HG02852 (cell line): ENCODE results near the gene PTHLH.

Experiments
- ATAC-seq: cut with Tn5 transposase; IDR thresholded peaks from one replicate; pipeline ENCODE4 v1.9.1; 2021; ENCODE audit warnings: mild to moderate bottlenecking, moderate library complexity; ENCODE audit not compliant: unreplicated experiment

PTHLH gene

GRCh38 chr12:27975222-27976136, 2.9 kb upstream of the PTHLH start:
- ATAC-seq: no peak

DNA sequence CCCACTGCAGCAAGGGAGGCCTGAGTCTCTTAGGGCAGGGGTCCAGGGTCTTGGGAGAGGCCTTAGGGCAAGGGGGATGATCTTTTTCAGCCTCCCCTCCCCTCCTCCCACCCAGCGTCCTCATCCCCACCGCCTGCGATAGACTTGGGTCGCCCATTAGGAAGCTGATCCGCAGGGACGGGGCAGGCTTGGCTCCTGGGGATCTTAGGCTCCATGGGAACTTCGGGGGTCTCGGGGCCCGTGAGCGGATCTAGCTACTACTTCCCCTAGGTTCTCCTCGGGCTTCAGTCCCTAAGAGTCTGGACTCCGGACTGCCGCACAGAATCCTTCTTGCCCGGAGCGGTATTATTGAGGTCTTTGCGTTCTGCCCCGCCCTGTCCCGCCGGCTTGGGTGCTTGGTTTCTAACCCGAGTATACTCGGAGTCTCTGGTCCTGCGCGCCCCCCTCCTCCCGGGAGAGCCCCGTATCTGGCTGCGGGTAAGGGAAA, 2.2 kb upstream of the PTHLH start:
- no peak for ATAC-seq

GRCh38 chr12:27973487-27973890, 956 bp upstream of the PTHLH start:
- no peak for ATAC-seq

GRCh38 chr12:27971606-27972005, 927 bp downstream of the PTHLH start:
- no peak for ATAC-seq

- ATAC-seq: no peak
These were observed 1.4 kb downstream of the PTHLH start for GRCh38 chr12:27971121-27971489.

DNA sequence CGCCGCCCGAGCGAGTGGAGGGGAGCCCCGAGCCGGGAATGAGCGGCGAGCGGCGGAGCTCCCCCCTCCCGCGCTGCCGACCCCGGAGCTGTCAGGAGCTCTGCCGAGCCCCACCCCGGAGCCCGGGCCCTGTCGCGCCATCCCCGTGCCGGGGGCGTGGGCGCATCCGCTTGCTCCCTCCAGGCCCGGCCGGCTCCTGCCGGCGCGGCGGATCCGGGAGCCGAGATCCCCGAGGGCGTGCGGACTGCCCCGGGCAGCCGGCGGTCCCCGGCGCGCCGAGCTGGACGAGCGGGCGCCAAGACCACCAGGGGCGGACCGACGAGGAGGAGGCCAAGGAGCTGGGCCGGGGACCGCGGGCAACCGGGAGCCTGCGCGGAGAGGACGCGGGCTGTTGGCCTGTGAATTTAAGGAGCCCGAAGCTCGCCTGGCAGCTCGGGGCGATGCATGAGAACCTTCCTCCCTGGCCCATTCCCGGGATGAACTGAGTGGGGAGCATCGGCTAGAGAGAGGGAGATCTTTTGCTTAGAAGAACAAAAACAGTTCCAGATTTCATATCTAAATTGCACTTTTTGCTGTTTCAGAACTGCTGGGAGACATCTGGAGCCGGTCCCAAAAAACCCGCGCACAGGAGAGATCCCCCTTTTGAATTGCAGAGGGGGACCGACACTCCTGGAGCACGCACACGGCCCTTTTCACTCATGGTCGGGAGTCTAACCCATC, 2.0 kb downstream of the PTHLH start:
- ATAC-seq: peak; percentile 24

GRCh38 chr12:27969624-27970400, 2.7 kb downstream of the PTHLH start:
- ATAC-seq: peak; percentile 89

DNA sequence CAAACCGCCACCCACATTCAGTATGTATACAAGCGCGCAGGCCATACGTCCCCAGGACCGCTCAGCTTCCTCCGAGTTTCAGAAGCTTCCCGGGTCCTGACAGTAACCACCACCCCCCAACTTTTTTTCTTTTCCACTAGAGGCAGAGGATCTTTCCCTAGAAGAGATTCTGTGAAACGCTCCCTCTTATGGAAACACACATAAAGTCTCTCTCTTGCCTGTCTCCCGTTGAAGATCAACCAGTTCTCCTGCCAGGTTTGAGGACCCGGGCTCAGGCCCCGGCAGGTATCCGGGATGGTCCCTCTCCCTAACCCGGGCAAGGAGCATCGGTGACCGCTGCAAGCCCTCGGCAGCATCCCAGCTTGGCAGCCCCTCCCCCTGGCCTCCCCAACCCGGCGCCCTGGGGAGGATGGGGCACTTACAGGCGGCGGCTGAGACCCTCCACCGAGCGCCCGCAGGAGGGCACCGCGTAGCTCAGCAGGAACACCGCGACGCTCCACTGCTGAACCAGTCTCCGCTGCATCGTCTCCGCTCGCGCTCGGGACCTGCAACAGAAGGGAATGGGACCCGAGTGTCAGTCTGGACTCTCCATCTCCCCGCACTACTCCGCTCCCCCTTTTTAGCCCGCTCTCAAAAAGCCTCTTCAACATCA, 3.4 kb downstream of the PTHLH start:
- ATAC-seq: peak; percentile 3

GRCh38 chr12:27967551-27968054, 4.9 kb downstream of the PTHLH start:
- ATAC-seq: no peak

- no peak for ATAC-seq
These were observed 5.7 kb downstream of the PTHLH start for GRCh38 chr12:27966870-27967269.

DNA sequence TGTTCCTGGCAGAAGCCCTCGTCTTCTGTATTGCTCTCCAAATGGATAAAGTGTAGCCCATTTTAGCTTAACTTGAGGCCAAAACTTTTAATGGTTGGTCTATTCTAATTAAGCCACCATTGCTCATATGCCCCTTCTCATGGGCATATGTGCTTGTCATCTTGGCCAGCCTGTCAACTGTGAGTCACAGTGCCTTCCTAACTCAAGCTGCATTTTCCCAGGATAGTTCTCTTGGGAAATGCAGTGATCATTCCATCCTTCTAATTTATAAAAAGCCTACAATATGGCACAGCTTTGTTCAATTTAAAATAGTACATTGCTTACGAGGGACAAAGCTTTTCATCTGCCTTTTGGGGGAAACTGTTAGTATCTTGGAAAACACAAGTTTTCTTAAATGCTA, 6.6 kb downstream of the PTHLH start:
- ATAC-seq: no peak

DNA sequence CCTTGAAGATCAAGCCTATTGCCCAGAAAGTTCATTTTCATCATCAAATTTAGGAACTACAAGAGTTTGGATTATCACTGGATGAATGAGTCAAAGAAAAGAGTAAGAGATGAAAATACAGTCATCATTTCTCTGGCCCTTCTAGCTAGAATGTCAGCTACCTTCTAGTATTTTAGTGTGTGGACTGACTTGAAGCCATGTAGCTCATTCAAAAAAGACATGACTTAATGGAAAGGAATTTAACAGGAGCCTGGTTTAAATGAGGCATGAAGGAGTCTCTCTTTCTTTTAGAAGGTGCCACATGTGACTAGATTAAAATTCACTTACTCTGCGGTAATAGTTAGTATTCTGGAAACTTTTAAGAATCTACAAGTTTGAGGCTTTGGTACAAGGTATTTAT, 7.1 kb downstream of the PTHLH start:
- no peak for ATAC-seq

GRCh38 chr12:27964123-27964522, 8.4 kb downstream of the PTHLH start:
- ATAC-seq: no peak

- no peak for ATAC-seq
These were observed 11.7 kb downstream of the PTHLH start for GRCh38 chr12:27960821-27961220.

GRCh38 chr12:27958675-27959074, 13.9 kb downstream of the PTHLH start:
- ATAC-seq: no peak

DNA sequence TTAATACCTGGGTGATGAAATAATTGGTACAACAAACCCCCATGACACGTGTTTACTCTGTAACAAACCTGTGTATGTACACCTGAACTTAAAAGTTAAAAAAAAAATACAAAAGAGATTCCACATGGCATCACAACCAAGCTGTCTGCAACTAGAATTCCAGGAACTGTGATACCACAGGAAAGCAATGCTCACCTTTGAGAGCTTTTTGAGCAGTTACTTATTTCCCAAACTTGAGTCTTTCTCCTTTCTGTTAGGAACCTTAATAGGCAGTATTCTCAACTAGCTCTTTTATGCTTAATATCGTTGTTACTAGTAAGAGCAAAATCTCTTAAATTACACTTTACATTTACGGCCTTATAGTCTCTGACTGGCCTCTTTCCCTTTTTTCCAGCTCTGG, 15.2 kb downstream of the PTHLH start:
- ATAC-seq: no peak

DNA sequence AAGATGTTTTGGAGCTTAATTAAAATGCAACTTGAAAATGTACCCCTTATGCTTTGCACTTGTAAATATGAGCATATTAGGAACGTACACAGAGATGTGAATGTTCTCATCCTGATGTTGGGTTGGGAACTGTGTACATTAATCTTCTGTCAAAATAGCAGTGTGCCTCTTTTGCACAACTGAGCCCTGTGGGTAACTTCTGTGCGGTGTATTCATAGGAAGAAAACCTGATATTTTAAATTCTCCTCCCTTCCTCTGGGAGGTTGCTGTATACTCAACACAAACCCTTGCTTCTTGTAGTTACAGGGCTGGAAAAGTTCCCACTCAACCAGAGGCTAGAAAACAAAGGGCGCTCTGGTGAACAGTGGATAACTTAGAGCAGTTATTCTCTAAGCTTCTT, 18.7 kb downstream of the PTHLH start:
- ATAC-seq: no peak

GRCh38 chr12:27953348-27953747, 19.2 kb downstream of the PTHLH start:
- no peak for ATAC-seq

DNA sequence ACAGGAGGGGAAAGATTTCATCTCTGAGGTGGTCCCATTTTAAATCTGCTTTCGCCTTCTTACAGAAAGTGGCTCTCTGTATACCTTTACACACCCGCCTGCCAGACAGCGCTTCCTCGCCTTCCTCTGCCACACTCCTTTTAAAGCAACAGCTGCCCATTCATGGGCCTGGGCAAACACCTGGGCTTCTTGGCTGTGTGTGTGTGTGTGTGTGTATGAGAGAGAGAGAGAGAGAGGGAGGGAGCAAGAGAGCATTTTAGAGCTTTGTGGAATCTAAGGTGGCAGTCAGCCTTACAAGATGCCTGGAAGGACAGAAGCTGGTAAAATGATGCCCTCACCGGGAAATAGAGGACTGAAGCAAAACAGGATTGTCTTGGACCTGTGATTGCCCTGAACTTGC, 20.0 kb downstream of the PTHLH start:
- no peak for ATAC-seq

- ATAC-seq: no peak
These were observed 20.6 kb downstream of the PTHLH start for GRCh38 chr12:27951898-27952297.

- no peak for ATAC-seq
These were observed 26.1 kb downstream of the PTHLH start for GRCh38 chr12:27946421-27946820.
